GM23338 (cell line): Measurements from ENCODE around the gene ZNF587B. TPM values are rescaled to one million over a fixed set of nuclear protein-coding genes. Genes with fewer than 3 reads are reported as not detected.
"Not testable (repeated sequence)": the region's sequence is repeated elsewhere in the genome, so short reads cannot be mapped to it uniquely, and the experiment has no call there.

Experiments
- ATAC-seq: fragments of 200-7000 bp; cut with Tn5 transposase; 3 replicates; pipeline ENCODE4 v1.9.1; 2020
- DNase-seq: peaks from one replicate; pipeline ENCODE4 v3.0.0-alpha.2; 2015; ENCODE audit warnings: low spot score
- H2AFZ ChIP-seq: fragments of 200-600 bp; sonication (generic); 2 replicates; pipeline ENCODE4 v1.8.0; 2016; ENCODE audit warnings: antibody characterized with exemption, mild to moderate bottlenecking, moderate library complexity
- H3F3A ChIP-seq: fragments of 200-600 bp; sonication (generic); replicated peaks from 2 replicates; pipeline ENCODE4 v1.8.0; 2017; ENCODE audit warnings: antibody characterized with exemption, mixed run types, low read depth
- H3K27ac ChIP-seq: fragments of 200-600 bp; sonication (generic); 2 replicates; pipeline ENCODE4 v1.6.1; 2016; ENCODE audit warnings: low read depth
- H3K27me3 ChIP-seq: fragments of 200-600 bp; sonication (generic); 2 replicates; pipeline ENCODE4 v1.8.0; 2016; ENCODE audit warnings: mild to moderate bottlenecking, mixed run types, moderate library complexity; ENCODE audit not compliant: insufficient read depth
- H3K36me3 ChIP-seq: fragments of 200-600 bp; sonication (generic); 2 replicates; pipeline ENCODE4 v1.8.0; 2016; ENCODE audit warnings: mild to moderate bottlenecking; ENCODE audit not compliant: insufficient read depth
- H3K4me1 ChIP-seq: fragments of 200-600 bp; sonication (generic); 2 replicates; pipeline ENCODE4 v1.8.0; 2016; ENCODE audit warnings: mild to moderate bottlenecking, moderate library complexity; ENCODE audit not compliant: insufficient read depth
- H3K4me2 ChIP-seq: fragments of 200-600 bp; sonication (generic); 2 replicates; pipeline ENCODE4 v1.7.1; 2017; ENCODE audit warnings: mixed run types
- H3K4me3 ChIP-seq: fragments of 200-600 bp; sonication (generic); 2 replicates; pipeline ENCODE4 v1.6.1; 2016; ENCODE audit warnings: mixed run types
- H3K79me2 ChIP-seq: fragments of 200-600 bp; sonication (generic); replicated peaks from 2 replicates; pipeline ENCODE4 v1.8.0; 2017; ENCODE audit warnings: mild to moderate bottlenecking; ENCODE audit not compliant: insufficient read depth
- H3K9me2 ChIP-seq: fragments of 200-600 bp; sonication (generic); 2 replicates; pipeline ENCODE4 v1.8.0; 2017; ENCODE audit not compliant: insufficient read depth
- H4K20me1 ChIP-seq: fragments of 200-600 bp; sonication (generic); replicated peaks from 2 replicates; pipeline ENCODE4 v1.8.0; 2017; ENCODE audit warnings: mild to moderate bottlenecking; ENCODE audit not compliant: insufficient read depth
- H3K27ac Mint-ChIP-seq: 2 replicates; pipeline ENCODE4 v1.8.0; 2020; ENCODE audit warnings: inconsistent platforms, mild to moderate bottlenecking, moderate library complexity, mixed read lengths
- H3K27me3 Mint-ChIP-seq: 3 replicates; pipeline ENCODE4 v1.8.0; 2022; ENCODE audit warnings: low read depth, mild to moderate bottlenecking, moderate library complexity, mixed read lengths, inconsistent platforms; ENCODE audit not compliant: insufficient read depth, poor library complexity
- H3K36me3 Mint-ChIP-seq: 3 replicates; pipeline ENCODE4 v1.8.0; 2021; ENCODE audit warnings: low read depth, mild to moderate bottlenecking, inconsistent platforms, moderate library complexity, mixed read lengths
- H3K4me1 Mint-ChIP-seq: 3 replicates; pipeline ENCODE4 v1.8.0; 2020; ENCODE audit warnings: mild to moderate bottlenecking, inconsistent platforms, mixed read lengths
- H3K4me3 Mint-ChIP-seq: 3 replicates; pipeline ENCODE4 v1.8.0; 2021; ENCODE audit warnings: moderate library complexity, mild to moderate bottlenecking, inconsistent platforms, mixed read lengths
- H3K9me3 Mint-ChIP-seq: 3 replicates; pipeline ENCODE4 v1.8.0; 2020; ENCODE audit warnings: moderate library complexity, mild to moderate bottlenecking, inconsistent platforms, mixed read lengths
- CREB1 ChIP-seq: fragments of 250-450 bp; sonication (Bioruptor Pico); IDR thresholded peaks from 2 replicates; pipeline ENCODE4 v1.5.0; 2020; ENCODE audit warnings: low read depth, mild to moderate bottlenecking, moderate library complexity
- JUNB ChIP-seq: IDR thresholded peaks from one replicate; pipeline ENCODE4 v1.6.1; 2016; ENCODE audit warnings: antibody characterized with exemption; ENCODE audit not compliant: unreplicated experiment
- REST ChIP-seq: IDR thresholded peaks from one replicate; pipeline ENCODE4 v1.6.1; 2018; ENCODE audit warnings: antibody characterized with exemption; ENCODE audit not compliant: unreplicated experiment
- ZNF331 ChIP-seq: fragments of 250-450 bp; sonication (Bioruptor Pico); IDR thresholded peaks from 2 replicates; pipeline ENCODE4 v1.5.0; 2020; ENCODE audit warnings: low read depth, mild to moderate bottlenecking, moderate library complexity
- ZNF462 ChIP-seq: fragments of 250-450 bp; sonication (Bioruptor Pico); IDR thresholded peaks from 2 replicates; pipeline ENCODE4 v1.5.0; 2020; ENCODE audit warnings: mild to moderate bottlenecking, moderate library complexity
- polyA plus RNA-seq: library from polyadenylated mRNA; unstranded; fragments of >200 nt; fragmentation: Nextera tagmentation; extraction: Ambion mirVana; gene quantifications from 2 replicates; pipeline ENCODE4 v1.2.1, GENCODE V29; 2016
- total RNA-seq: library from RNA; depleted of rRNA; stranded (reverse); fragments of >200 nt; shearing (Covaris generic); gene quantifications from 2 replicates; pipeline ENCODE4 v1.2.3, GENCODE V29; 2014

ZNF587B gene
- total and polyA plus RNA-seq, 2 experiments from 2014 or later: 16.6 to 62.0 TPM

GRCh38 chr19:57789288-57789687 lies 40.8 kb upstream of the ZNF587B start:
- Histone ChIP-seq H3K9me2 (no peaks in the 10 kb centered on the region), H3K27ac (no peak overlapping the region), H3K27me3 (no peaks in the 10 kb centered on the region), H3K36me3 (no peaks in the 10 kb centered on the region), H2AFZ (no peak overlapping the region), H3K79me2 (peaks cover 11% of the 10 kb centered on the region), H3K4me2 (no peak overlapping the region), H3K4me3 (no peak overlapping the region), H4K20me1 (no peaks in the 10 kb centered on the region; the same call in 1 of the 2 replicates), H3K4me1 (no peaks in the 10 kb centered on the region), H3F3A (0 out of 2 replicates have a peak, but pooled peaks cover 3% of the 10 kb centered on the region)
- no peak overlapping the region for H3K4me3 Mint-ChIP-seq
- peaks cover 11% of the 10 kb centered on the region for H3K4me1 Mint-ChIP-seq
- TF ChIP-seq ZNF331 (CRISPR knock-in tag) (no peak), REST (no peak), CREB1 (CRISPR knock-in tag) (no peak)
- H3K27me3 Mint-ChIP-seq: peaks cover 9% of the 10 kb centered on the region
- H3K36me3 Mint-ChIP-seq: peaks cover 22% of the 10 kb centered on the region
- H3K9me3 Mint-ChIP-seq: no peaks in the 10 kb centered on the region
- ATAC-seq (no peak), DNase-seq (no peak)
- no peak overlapping the region for H3K27ac Mint-ChIP-seq

- not testable (repeated sequence) for H3K4me2 ChIP-seq, H3K36me3 ChIP-seq, H4K20me1 ChIP-seq, H3K27me3 Mint-ChIP-seq, DNase-seq, H3K9me2 ChIP-seq, H3K27me3 ChIP-seq, H3K27ac ChIP-seq, H2AFZ ChIP-seq, H3K9me3 Mint-ChIP-seq, H3K4me3 Mint-ChIP-seq, H3K27ac Mint-ChIP-seq, H3F3A ChIP-seq, H3K4me3 ChIP-seq
- Mint-ChIP-seq H3K36me3 (peaks cover 10% of the 10 kb centered on the region; the same call in 2 of the 3 replicates), H3K4me1 (peaks cover 28% of the 10 kb centered on the region)
- peak; percentile 59 for ATAC-seq
- Histone ChIP-seq H3K4me1 (peaks cover 21% of the 10 kb centered on the region), H3K79me2 (peaks cover 17% of the 10 kb centered on the region)
Measured at GRCh38 chr19:57796580-57796979, 33.5 kb upstream of the ZNF587B start.

- Histone ChIP-seq H3K79me2 (no peaks in the 10 kb centered on the region; the same call in 1 of the 2 replicates), H4K20me1 (no peaks in the 10 kb centered on the region), H3K27ac (peak overlapping the region; percentile 100), H3K36me3 (no peaks in the 10 kb centered on the region), H3K4me1 (peaks cover 36% of the 10 kb centered on the region), H2AFZ (no peak overlapping the region), H3F3A (peaks cover 2% of the 10 kb centered on the region; the same call in 1 of the 2 replicates), H3K27me3 (no peaks in the 10 kb centered on the region), H3K4me3 (peak overlapping the region; percentile 23; the same call in 1 of the 2 replicates), H3K9me2 (no peaks in the 10 kb centered on the region), H3K4me2 (peak overlapping the region; percentile 6)
- H3K36me3 Mint-ChIP-seq: peaks cover 14% of the 10 kb centered on the region
- ATAC-seq: no peak
- H3K27ac Mint-ChIP-seq: peak overlapping the region; percentile 93
- peaks cover 10% of the 10 kb centered on the region for H3K27me3 Mint-ChIP-seq
- peak; percentile 34 for DNase-seq
- peak overlapping the region; percentile 38; the same call in 2 of the 3 replicates for H3K4me3 Mint-ChIP-seq
- H3K9me3 Mint-ChIP-seq: no peaks in the 10 kb centered on the region
- H3K4me1 Mint-ChIP-seq: peaks cover 52% of the 10 kb centered on the region
- TF ChIP-seq ZNF331 (CRISPR knock-in tag) (no peak), ZNF462 (CRISPR knock-in tag) (no peak), JUNB (no peak)
Measured at GRCh38 chr19:57800696-57801095, 29.4 kb upstream of the ZNF587B start.
